ENCODE data around the gene C7orf33. TPM values are rescaled to one million over a fixed set of nuclear protein-coding genes. Genes with fewer than 3 reads are reported as not detected.

The C7orf33 gene
- total and polyA plus RNA-seq, 2 experiments from 2014 or later, result not detected

DNA sequence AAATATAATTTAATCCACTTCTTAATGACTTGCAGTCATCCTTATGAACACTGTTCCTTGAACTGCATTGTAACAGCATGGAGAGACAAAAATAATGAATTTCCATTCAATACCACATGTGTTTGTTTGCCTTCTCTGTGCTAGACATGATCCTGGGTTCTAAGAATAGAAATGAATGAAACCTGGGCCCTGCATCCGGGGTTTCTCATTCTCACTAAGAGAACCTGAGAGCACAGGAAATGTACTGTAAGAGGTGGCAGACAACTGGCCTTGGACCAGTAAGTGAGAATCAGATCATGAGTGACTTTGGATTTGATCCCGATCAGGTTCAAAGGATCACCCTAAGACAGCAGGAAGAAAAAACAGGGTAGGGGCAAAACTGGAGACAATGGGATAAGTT lies 70.9 kb downstream of the C7orf33 start:
- ATAC-seq (no peak), DNase-seq (ENCODE audit: low spot score) (no peak)
- no peaks in the 10 kb centered on the region for H3F3A ChIP-seq (replicated peaks; ENCODE audit: low read depth)
- no peaks in the 10 kb centered on the region for H3K79me2 ChIP-seq (replicated peaks; ENCODE audit: insufficient read depth)
- Mint-ChIP-seq H3K27me3 (ENCODE audit: insufficient read depth, low read depth, poor library complexity) (peaks cover 1% of the 10 kb centered on the region), H3K36me3 (ENCODE audit: low read depth) (no peaks in the 10 kb centered on the region), H3K27ac (no peak overlapping the region), H3K9me3 (no peaks in the 10 kb centered on the region; the same call in 2 of the 3 replicates), H3K4me3 (no peak overlapping the region), H3K4me1 (no peaks in the 10 kb centered on the region)
- no peaks in the 10 kb centered on the region for H4K20me1 ChIP-seq (replicated peaks; ENCODE audit: insufficient read depth)
- H3K4me3 ChIP-seq, result no peak overlapping the region
- no peaks in the 10 kb centered on the region for H3K27me3 ChIP-seq (ENCODE audit: insufficient read depth)
- H3K27ac ChIP-seq (ENCODE audit: low read depth), result no peak overlapping the region
- peak overlapping the region; percentile 76; the same call in 1 of the 2 replicates for H2AFZ ChIP-seq
- no peak overlapping the region for H3K4me2 ChIP-seq
- no peaks in the 10 kb centered on the region for H3K4me1 ChIP-seq (ENCODE audit: insufficient read depth)
- TF ChIP-seq NANOG (IDR thresholded peaks at IDR 0.05; ENCODE audit: borderline replicate concordance), result no peak
- H3K36me3 ChIP-seq (ENCODE audit: insufficient read depth), result no peaks in the 10 kb centered on the region
- no peaks in the 10 kb centered on the region for H3K9me2 ChIP-seq (ENCODE audit: insufficient read depth)

DNA sequence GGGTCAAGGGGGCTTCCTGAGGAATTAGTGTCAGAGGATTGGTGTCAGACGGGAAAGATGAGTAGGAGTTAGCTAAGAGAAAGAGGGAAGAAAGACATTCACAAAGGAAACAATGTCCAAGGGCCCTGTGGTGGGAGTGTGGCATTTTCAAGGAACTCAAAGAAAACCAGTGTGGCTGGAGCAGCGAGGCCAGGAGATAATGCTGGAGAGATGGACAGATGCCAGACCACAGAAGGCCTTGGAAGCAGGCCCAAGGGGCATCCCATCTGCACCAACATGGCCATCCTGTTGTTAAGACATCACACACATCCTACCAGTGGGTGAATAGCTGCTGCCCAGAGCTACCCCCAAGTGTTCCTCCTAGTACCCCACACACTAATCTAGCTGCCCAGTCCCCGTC lies 72.1 kb downstream of the C7orf33 start:
- Histone ChIP-seq H3F3A (replicated peaks; ENCODE audit: low read depth) (no peaks in the 10 kb centered on the region), H3K79me2 (replicated peaks; ENCODE audit: insufficient read depth) (no peaks in the 10 kb centered on the region), H3K9me2 (ENCODE audit: insufficient read depth) (no peaks in the 10 kb centered on the region), H3K36me3 (ENCODE audit: insufficient read depth) (no peaks in the 10 kb centered on the region), H3K4me3 (no peak overlapping the region), H3K4me2 (no peak overlapping the region), H2AFZ (peak overlapping the region; percentile 56; the same call in 1 of the 2 replicates), H4K20me1 (replicated peaks; ENCODE audit: insufficient read depth) (no peaks in the 10 kb centered on the region), H3K4me1 (ENCODE audit: insufficient read depth) (no peaks in the 10 kb centered on the region), H3K27me3 (ENCODE audit: insufficient read depth) (no peaks in the 10 kb centered on the region), H3K27ac (ENCODE audit: low read depth) (no peak overlapping the region)
- no peaks in the 10 kb centered on the region for H3K4me1 Mint-ChIP-seq
- no peak for DNase-seq (ENCODE audit: low spot score)
- ATAC-seq, result no peak
- H3K27me3 Mint-ChIP-seq (ENCODE audit: insufficient read depth, low read depth, poor library complexity), result peaks cover 2% of the 10 kb centered on the region
- H3K4me3 Mint-ChIP-seq, result no peak overlapping the region
- H3K9me3 Mint-ChIP-seq, result no peaks in the 10 kb centered on the region; the same call in 2 of the 3 replicates
- H3K27ac Mint-ChIP-seq, result no peak overlapping the region
- no peaks in the 10 kb centered on the region for H3K36me3 Mint-ChIP-seq (ENCODE audit: low read depth)
- TF ChIP-seq ETS1 (IDR thresholded peaks at IDR 0.05) (no peak), CTCF (conservative IDR thresholded peaks at IDR 0.05; ENCODE audit: low read depth in 2 of 2) (no peak), ZNF331 (CRISPR knock-in tag; IDR thresholded peaks at IDR 0.05; ENCODE audit: low read depth) (no peak), EZH2phosphoT487 (IDR thresholded peaks at IDR 0.05; ENCODE audit: unreplicated experiment) (no peak), JUNB (IDR thresholded peaks at IDR 0.05; ENCODE audit: unreplicated experiment) (no peak), ZNF114 (CRISPR knock-in tag; IDR thresholded peaks at IDR 0.05) (no peak), NANOG (IDR thresholded peaks at IDR 0.05; ENCODE audit: borderline replicate concordance) (no peak), EZH2 (IDR thresholded peaks at IDR 0.05; ENCODE audit: low read depth, unreplicated experiment) (no peak), STAT1 (IDR thresholded peaks at IDR 0.05; ENCODE audit: unreplicated experiment) (no peak), CREB1 (CRISPR knock-in tag; IDR thresholded peaks at IDR 0.05; ENCODE audit: low read depth) (no peak)
- TF ChIP-seq, protein P1, sequence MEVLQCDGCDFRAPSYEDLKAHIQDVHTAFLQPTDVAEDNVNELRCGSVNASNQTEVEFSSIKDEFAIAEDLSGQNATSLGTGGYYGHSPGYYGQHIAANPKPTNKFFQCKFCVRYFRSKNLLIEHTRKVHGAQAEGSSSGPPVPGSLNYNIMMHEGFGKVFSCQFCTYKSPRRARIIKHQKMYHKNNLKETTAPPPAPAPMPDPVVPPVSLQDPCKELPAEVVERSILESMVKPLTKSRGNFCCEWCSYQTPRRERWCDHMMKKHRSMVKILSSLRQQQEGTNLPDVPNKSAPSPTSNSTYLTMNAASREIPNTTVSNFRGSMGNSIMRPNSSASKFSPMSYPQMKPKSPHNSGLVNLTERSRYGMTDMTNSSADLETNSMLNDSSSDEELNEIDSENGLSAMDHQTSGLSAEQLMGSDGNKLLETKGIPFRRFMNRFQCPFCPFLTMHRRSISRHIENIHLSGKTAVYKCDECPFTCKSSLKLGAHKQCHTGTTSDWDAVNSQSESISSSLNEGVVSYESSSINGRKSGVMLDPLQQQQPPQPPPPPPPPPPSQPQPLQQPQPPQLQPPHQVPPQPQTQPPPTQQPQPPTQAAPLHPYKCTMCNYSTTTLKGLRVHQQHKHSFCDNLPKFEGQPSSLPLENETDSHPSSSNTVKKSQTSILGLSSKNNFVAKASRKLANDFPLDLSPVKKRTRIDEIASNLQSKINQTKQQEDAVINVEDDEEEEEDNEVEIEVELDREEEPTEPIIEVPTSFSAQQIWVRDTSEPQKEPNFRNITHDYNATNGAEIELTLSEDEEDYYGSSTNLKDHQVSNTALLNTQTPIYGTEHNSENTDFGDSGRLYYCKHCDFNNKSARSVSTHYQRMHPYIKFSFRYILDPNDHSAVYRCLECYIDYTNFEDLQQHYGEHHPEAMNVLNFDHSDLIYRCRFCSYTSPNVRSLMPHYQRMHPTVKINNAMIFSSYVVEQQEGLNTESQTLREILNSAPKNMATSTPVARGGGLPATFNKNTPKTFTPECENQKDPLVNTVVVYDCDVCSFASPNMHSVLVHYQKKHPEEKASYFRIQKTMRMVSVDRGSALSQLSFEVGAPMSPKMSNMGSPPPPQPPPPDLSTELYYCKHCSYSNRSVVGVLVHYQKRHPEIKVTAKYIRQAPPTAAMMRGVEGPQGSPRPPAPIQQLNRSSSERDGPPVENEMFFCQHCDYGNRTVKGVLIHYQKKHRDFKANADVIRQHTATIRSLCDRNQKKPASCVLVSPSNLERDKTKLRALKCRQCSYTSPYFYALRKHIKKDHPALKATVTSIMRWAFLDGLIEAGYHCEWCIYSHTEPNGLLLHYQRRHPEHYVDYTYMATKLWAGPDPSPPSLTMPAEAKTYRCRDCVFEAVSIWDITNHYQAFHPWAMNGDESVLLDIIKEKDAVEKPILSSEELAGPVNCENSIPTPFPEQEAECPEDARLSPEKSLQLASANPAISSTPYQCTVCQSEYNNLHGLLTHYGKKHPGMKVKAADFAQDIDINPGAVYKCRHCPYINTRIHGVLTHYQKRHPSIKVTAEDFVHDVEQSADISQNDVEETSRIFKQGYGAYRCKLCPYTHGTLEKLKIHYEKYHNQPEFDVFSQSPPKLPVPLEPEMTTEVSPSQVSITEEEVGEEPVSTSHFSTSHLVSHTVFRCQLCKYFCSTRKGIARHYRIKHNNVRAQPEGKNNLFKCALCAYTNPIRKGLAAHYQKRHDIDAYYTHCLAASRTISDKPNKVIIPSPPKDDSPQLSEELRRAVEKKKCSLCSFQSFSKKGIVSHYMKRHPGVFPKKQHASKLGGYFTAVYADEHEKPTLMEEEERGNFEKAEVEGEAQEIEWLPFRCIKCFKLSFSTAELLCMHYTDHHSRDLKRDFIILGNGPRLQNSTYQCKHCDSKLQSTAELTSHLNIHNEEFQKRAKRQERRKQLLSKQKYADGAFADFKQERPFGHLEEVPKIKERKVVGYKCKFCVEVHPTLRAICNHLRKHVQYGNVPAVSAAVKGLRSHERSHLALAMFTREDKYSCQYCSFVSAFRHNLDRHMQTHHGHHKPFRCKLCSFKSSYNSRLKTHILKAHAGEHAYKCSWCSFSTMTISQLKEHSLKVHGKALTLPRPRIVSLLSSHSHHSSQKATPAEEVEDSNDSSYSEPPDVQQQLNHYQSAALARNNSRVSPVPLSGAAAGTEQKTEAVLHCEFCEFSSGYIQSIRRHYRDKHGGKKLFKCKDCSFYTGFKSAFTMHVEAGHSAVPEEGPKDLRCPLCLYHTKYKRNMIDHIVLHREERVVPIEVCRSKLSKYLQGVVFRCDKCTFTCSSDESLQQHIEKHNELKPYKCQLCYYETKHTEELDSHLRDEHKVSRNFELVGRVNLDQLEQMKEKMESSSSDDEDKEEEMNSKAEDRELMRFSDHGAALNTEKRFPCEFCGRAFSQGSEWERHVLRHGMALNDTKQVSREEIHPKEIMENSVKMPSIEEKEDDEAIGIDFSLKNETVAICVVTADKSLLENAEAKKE (CRISPR knock-in tag; IDR thresholded peaks at IDR 0.05), result no peak
